Measurements from ENCODE around the gene RND3.

The RND3 gene

DNA sequence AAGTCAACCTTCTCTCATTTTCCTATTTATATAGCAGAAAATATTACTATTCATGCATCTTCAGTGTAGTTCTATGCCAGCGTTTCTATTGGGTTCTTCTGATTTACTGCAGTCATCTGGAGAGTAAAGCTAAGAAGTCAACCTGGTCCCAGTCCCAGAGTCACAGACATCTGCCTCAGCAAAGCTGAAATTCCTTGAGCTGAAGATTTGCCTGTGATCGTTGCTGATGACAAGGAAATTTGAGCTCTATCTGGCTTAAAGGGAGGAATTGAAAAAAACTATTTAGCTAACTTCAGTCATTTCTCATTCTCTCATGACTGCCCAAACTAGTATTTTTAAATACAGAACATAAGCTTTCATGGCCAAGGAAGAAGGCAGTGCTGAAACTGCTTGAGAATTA lies 45.7 kb downstream of the RND3 start:
- FAIRE-seq (no peak), DNase-seq (ENCODE audit: low spot score) (no peak)

DNA sequence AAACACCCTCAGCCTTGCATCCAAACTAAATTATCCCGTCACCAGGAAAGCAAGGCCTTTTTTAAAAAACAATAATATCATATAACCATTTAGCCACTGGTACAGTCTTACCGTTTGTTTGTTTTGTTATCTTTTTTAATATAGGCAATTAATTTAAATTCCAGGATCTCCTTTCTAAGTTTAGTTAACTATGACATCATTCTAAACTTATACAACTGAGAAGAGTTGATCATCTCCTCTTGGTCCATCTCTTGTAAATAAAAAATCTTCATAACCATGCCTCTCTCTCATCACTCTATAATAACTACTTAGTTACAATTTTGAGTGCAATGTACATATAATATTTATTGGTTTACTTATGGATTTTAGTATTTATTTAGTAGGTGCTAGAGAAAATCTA lies 46.2 kb downstream of the RND3 start:
- no peak for DNase-seq (ENCODE audit: low spot score)
- no peak for FAIRE-seq

DNA sequence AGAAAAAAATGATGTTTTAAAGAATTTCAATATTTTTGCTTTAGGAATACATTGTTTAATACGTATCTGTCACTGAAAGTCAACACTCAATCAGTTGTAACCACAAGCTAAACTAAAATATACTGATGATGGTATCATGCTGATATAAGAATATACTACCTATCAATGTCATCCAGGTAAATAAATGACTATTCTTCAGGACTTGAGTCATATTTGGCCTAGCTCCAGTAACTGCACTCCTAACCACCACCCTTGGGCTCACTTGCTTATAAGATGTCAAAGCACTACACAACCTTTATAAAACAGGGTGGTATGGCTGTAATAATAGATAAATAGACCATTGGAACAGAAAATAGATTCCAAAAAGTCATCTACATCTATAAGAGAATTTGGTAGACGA lies 48.8 kb downstream of the RND3 start:
- no peak for FAIRE-seq
- DNase-seq (ENCODE audit: low spot score), result no peak

DNA sequence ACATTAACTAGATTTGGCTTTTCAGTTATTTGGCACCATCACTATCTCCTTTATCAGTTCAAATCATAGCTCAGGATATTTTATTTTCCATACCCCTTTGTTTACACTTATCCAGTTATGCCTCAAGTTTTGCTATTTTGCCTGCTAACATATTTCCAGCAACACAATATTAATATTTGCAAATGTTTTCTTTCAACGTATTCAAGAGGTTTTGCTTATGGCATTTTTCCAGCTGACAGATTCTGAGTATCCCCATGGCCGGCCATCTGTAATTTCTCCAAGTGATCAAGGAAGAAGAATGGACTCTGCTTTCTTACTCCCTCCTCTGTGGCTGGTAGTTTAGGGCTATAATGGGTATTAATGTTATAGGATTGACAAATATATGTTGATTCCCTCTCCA lies 49.4 kb downstream of the RND3 start:
- DNase-seq (ENCODE audit: low spot score) (no peak), FAIRE-seq (no peak)

DNA sequence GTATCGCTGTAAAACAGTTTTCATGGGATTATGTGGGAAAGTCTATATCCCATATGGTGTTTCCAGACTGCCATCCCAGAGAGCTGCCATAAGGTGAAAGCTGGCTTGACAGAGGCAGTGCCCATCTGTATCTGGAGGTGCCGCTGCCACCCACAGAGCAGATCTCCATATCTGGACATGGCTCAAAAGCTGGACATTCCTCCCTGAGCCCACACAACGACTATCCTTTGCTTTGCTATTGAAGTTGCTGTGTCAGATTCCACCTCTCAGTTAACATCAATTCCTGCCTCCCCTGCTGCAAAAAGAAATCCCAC lies 55.2 kb downstream of the RND3 start:
- FAIRE-seq, result no peak
- DNase-seq (ENCODE audit: low spot score), result no peak

DNA sequence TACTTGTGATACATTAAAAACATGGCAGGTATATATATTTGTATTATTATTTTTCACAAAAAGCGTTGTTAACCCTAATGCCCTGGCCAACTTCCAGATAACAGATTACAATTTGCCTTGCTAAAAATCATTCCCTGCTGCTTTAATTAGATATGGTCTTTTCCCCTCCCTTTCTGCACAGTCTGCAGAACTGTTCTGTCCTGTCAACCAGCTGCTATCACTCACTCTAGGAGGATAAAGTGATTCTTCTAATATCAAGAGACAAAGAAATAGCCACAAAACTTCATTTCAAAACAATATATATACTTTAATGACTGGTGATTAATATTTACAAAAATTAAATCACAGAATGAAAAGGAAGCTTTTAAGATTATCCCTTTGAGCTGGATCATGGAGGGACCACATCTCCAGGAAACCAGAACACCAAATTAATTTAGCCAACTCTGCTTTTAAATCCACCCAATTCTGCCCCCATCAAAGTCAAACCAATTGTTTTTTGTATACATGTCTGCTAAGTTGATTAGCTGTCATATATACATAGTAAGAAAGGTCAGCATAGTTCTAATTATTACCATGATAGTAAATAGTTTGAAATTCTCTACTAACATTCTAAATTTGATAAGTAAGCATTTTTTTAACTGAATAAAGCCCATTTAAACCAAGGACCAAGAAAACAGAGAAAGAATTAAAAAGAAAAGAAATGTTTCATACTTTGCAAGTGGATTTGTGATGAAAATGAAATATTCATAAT lies 55.7 kb downstream of the RND3 start:
- FAIRE-seq (no peak), DNase-seq (ENCODE audit: low spot score) (no peak)

DNA sequence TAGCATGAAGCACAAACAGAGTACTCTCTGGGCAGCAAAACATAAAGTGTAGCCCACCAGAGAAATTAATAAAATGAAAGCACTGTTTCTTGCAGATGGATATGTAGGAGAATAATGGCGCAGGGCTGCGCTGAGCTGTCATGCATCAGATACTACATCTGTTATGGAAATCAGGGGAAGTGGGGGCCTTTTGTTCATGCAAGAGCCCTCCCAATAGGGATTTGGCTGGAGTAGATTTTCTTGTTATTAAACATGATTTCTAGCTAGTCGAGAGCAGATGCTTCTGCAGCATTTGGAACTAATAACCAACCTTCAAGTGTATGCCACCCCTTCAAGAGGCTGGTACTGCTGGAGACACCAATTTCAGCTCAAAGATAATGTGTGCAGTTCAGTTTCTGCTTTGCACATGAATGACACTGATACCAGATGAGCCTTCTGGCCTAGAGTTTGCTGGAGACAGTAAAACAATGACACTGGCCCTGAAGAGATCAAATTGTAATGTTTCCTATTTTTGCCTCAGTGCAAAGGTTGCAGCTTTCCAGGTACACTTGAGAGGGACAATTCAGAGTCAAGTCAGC lies 58.0 kb downstream of the RND3 start:
- no peak for DNase-seq (ENCODE audit: low spot score)
- FAIRE-seq, result no peak

DNA sequence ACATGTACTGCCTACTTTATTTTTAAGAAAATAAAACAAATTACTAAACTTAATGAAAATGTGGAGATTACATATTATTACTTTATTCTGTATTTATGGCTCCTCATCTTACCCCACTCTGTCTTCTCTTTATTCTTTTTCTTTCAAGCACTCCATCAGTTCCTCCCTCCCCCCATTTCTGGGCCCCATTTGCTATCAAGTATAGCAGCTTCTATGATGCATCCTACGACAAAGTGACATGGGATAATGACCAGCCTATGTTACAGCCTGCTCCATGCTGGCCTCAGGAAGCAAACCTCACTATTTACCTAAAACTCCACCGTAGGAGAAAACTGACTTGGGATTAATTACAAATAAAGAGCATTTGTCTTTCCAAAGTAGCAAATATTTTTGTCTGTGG lies 58.8 kb downstream of the RND3 start:
- no peak for DNase-seq (ENCODE audit: low spot score)
- FAIRE-seq, result no peak

DNA sequence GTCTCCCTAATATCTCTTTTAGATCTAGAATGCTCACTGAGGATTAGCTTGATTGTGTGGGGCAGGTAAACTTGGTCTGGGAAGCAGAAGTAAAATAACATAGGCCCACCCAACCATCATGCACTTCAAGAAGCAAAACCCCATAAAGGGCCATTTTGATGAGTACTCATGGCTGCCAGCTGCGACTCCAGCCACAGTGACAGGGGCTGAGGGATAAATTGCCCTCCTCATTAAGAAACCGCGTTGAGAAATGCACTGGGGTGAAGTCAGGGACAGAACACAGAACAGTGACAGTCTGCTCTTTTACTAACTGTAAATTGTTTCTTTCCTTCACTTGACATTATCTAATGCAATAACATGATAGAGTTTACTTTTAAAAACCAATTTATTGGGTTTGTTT lies 60.2 kb downstream of the RND3 start:
- FAIRE-seq (no peak), DNase-seq (ENCODE audit: low spot score) (no peak)

DNA sequence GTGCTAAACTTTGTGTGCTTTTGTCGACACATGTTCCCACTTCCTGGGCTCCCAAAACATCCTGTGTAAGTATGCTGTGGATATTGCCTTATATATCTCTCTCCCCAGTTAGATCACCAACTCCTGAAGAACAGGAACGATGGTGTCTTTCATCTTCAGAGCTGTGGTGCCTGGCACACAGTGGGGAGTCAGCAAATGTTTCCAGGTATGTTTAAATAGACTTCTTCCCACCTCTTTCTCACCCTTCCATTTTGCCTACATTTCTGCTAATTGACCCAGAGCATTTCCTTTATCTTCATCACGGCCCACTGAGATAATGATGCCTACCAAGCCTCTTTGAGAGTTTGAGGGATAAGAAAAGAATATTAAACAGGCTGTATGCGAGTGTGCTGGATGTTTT lies 60.7 kb downstream of the RND3 start:
- FAIRE-seq, result no peak
- DNase-seq (ENCODE audit: low spot score), result no peak

DNA sequence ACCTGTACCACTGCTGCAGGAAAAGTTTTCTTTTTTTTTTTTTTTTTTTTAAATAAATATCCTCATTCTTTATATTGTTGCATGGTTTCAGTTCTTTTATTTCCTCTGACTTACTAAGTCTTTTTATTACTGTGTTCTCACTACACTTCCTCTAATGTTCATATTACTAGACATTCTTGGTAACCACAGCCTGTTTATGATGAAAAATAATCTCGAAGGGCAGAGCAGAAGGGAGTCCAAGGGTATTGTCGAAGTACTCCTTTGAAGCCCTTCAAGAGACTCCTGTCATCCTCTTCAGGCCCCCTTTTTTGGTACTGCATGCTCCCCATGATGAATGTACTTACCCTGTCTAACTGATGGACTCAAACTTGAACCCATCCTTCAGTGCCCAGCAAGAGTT lies 61.2 kb downstream of the RND3 start:
- FAIRE-seq (no peak), DNase-seq (ENCODE audit: low spot score) (no peak)

DNA sequence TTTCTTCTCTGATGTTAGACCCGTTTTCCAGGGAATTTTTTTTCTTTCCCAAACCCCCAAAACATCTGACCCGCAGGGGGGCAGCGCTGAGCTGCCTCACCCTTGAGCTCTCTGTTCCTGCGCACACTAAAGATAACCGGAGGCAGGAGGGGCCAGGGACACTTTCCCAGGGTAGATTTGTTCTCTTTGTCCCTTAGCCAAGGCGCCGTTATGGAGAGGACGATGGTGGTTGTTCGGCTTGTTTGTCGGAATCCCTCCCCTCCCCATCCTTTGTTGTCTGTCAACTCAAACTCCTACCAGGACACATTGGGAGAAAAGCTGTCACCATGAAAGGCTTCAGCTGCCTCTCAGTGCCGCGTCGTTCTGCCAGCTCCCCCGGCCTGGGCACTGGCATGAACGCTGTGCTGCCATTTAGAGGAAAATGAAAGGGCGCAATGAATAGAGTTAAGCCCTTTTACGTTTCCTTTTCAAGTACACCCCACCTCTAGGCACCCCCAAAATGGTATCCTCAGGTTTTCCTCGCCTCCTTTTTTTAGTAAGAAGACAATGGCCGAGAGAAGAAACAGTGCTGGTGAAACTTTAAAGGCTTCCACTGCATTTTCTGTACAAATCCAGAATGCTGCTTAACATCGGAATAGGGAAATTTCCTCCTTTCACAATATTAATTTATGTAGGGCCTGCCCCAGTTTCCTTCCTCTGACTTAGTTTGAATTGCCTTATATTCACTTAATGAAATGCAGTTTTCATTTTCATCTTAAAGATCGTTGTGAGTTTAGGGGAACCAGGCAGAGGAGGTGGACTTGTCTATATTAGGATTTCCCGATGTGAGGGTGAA lies 62.1 kb downstream of the RND3 start:
- DNase-seq (ENCODE audit: low spot score), result no peak
- no peak for FAIRE-seq

DNA sequence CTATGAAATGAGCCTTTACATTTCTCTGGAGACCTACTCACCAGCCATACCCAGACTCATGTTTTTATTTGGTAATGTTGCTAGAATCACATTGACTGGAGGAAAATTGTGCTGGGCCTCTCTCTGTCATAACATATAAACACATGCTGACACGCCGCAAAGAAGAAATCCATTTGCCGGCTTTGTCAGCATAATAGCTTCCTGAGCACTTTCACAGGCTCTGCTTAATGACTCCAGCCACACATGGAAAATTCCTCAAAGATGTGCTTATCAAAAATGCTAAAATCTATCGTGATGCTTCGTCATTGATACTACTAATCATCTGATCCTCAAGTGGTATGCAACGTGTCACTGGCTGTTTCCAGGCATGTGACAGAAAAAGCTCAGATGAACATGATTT lies 63.1 kb downstream of the RND3 start:
- DNase-seq (ENCODE audit: low spot score) (no peak), FAIRE-seq (no peak)

DNA sequence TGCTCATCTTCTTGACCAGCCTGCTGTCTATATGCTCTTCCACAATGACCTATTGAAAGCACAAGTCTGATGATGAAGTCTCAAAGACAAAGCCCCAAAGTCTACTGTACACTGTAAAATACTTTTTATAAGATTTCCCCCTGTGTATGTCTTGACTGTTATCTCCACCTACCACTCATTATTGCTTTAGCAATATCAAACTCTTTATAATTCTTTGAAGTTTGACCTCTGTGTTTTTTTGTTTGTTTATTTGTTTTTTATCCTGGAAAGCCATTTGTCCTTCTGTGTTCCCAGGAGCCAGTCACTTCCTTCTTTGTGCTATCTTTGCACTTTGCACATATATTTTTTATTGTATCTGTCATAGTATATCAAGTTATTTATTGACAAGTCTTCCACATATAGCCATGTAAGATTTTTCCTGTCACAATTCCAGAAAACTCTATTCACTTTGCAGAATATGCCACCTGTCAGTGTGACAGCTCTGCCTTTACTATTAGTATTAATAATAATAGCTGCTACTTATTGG lies 66.3 kb downstream of the RND3 start:
- DNase-seq (ENCODE audit: low spot score), result no peak
- FAIRE-seq, result no peak

DNA sequence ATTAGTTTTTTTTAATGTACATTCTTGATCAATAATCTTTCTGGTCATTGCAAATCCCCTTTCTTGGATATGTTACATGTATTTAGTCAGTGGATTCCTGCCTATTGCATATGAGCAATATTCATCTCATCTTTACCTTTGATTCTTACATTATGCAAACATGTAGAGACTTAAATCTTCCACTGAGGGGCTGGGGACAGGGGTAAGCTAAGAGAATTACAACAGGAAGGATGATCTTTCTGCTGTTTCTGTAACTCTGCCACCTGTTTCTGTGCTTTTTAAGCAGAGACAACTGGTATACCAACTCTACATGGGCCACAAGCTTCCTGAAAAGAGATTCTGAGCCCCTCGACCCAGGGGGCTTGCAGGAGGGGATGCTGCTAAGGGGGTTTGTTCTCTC lies 68.6 kb downstream of the RND3 start:
- FAIRE-seq, result no peak
- no peak for DNase-seq (ENCODE audit: low spot score)
